ENCODE measurements around the gene OXTR. TPM values are rescaled to one million over a fixed set of nuclear protein-coding genes. Genes with fewer than 3 reads are reported as not detected.

OXTR gene
- total RNA-seq, 2 experiments from 2014 or later: 1.1 to 2.0 TPM

DNA sequence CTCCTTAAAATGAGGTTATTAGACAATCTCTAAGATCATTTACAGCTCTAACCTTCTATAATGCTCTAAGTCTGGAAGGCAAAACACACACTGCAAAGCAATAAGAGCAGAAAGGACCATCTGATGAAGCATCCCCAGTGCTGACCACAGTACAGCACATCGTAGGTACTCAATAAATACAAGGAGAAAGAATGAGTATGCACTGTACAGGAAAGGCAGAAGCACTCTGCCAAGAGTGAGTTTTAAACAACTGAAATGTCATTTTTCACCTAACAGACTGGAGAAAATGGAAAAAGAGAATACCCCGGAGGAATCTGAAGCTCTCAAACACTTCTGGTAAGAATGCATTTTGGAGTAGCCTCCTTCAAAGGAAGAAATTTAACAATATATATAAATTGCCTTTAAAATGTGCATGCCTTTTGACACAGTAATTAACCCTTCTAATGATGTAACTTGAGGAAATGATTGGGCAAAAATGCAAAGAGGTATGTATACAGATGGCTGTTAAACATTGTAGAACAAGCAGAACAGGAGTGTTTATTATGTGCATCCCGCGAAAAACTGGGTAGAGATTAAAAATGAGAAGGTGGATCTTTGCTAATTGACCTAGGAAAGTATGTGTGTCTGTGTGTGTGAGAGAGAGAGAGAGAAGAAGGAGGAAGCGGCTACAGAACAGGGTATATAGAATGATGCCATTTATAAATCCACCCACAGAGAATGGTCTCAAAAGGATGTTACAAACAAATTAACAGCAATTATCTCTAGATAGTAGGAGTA lies 8.0 kb upstream of the OXTR start:
- Mint-ChIP-seq H3K9me3 (no peaks in the 10 kb centered on the region), H3K4me1 (ENCODE audit: low read depth) (no peaks in the 10 kb centered on the region), H3K36me3 (ENCODE audit: low read depth) (no peaks in the 10 kb centered on the region), H3K27ac (no peak overlapping the region), H3K4me3 (no peak overlapping the region), H3K27me3 (peaks cover 11% of the 10 kb centered on the region)
- DNase-seq: no peak
- TF ChIP-seq, protein P1, sequence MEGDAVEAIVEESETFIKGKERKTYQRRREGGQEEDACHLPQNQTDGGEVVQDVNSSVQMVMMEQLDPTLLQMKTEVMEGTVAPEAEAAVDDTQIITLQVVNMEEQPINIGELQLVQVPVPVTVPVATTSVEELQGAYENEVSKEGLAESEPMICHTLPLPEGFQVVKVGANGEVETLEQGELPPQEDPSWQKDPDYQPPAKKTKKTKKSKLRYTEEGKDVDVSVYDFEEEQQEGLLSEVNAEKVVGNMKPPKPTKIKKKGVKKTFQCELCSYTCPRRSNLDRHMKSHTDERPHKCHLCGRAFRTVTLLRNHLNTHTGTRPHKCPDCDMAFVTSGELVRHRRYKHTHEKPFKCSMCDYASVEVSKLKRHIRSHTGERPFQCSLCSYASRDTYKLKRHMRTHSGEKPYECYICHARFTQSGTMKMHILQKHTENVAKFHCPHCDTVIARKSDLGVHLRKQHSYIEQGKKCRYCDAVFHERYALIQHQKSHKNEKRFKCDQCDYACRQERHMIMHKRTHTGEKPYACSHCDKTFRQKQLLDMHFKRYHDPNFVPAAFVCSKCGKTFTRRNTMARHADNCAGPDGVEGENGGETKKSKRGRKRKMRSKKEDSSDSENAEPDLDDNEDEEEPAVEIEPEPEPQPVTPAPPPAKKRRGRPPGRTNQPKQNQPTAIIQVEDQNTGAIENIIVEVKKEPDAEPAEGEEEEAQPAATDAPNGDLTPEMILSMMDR (IDR thresholded peaks at IDR 0.05): no peak
- intact Hi-C loops (cut with micrococcal nuclease): no loop called here
- ChIA-PET POLR2A (no interaction called here), CTCF (interaction anchor here (1.3 kb wide), 1 partner anchor 8 kb away, joined by 9 read pairs; the partner anchor contains the start of gene OXTR)
- ATAC-seq: no peak

DNA sequence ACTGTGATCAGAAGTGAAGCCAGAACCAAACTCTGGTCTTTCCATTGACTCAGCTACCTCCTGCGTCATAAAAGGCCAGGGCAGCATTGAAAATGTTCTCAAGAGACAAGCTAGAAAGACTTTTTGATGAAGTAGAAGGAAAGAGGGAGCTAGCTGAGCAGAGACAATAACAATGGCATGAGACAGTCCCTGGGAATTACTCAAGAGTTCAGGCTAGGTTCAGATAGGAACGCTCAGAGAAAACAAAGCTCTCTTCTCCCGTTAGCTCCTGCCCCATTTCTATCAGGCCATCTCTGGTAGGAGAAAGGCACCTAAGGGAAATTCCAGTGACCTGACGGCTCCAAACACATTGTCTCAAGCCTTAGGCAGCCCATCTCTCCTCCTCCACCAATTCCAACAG lies 7.0 kb upstream of the OXTR start:
- CTCF ChIA-PET: no interaction called here
- intact Hi-C loops (cut with micrococcal nuclease): no loop called here

DNA sequence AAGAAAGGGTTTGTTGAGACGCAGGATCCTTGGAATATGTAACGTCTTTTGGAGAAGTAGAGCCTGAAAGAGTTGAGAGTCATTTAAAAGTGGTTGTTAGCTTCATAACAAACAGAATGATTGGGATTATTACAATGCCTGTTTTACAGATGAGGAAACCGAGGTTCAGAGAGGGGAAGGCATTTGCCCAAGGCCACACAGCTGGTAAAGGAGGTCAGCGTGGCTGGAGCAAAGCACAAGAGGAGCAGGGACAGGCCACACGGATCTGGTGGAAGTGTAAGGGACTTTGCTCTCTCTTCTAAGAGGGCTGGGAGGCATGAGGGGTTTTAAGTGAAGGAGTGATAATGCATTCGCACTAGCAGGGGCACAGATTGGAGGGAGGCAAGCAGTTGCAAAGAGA lies 6.2 kb upstream of the OXTR start:
- ATAC-seq (no peak), DNase-seq (no peak)
- CTCF ChIA-PET: no interaction called here
- Mint-ChIP-seq H3K27me3 (peaks cover 22% of the 10 kb centered on the region), H3K27ac (no peak overlapping the region), H3K9me3 (no peaks in the 10 kb centered on the region), H3K36me3 (ENCODE audit: low read depth) (no peaks in the 10 kb centered on the region), H3K4me3 (no peak overlapping the region), H3K4me1 (ENCODE audit: low read depth) (no peaks in the 10 kb centered on the region)
- intact Hi-C loops (cut with micrococcal nuclease): no loop called here
- POLR2A ChIA-PET: no interaction called here
- TF ChIP-seq, protein P1 (IDR thresholded peaks at IDR 0.05): no peak

More for the DNA sequence above, 7.0 kb upstream of the OXTR start:
- peaks cover 14% of the 10 kb centered on the region for H3K27me3 Mint-ChIP-seq
- H3K4me1 Mint-ChIP-seq (ENCODE audit: low read depth): no peaks in the 10 kb centered on the region
- no peaks in the 10 kb centered on the region for H3K9me3 Mint-ChIP-seq
- H3K36me3 Mint-ChIP-seq (ENCODE audit: low read depth): no peaks in the 10 kb centered on the region
- H3K27ac Mint-ChIP-seq: no peak overlapping the region
- no peak for ATAC-seq
- TF ChIP-seq, protein P1 (IDR thresholded peaks at IDR 0.05): no peak
- no peak overlapping the region for H3K4me3 Mint-ChIP-seq
- POLR2A ChIA-PET: no interaction called here
- DNase-seq: no peak

DNA sequence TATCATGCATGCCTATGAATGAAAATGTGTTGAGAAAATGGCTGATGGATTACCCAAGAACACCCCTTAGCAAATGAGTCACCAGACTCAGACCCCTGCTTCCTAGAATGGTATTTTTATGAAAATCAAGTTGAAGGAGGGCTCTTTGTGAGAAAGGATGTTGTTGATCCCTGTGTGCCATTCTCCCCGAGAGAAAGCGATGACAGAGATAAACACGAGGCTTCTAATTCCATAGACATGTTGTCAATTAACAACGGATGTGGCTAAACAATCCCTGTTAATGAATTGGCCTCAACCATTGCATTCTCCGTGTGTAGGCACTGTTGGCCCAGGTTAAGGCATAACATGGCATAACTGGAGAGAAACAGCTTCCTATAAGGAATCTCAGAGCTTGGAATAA lies 5.8 kb upstream of the OXTR start:
- Mint-ChIP-seq H3K27me3 (peaks cover 27% of the 10 kb centered on the region), H3K9me3 (no peaks in the 10 kb centered on the region), H3K27ac (no peak overlapping the region), H3K36me3 (ENCODE audit: low read depth) (no peaks in the 10 kb centered on the region), H3K4me1 (ENCODE audit: low read depth) (no peaks in the 10 kb centered on the region), H3K4me3 (no peak overlapping the region)
- ChIA-PET CTCF (no interaction called here), POLR2A (no interaction called here)
- ATAC-seq (no peak), DNase-seq (no peak)
- intact Hi-C loops (cut with micrococcal nuclease): no loop called here
- TF ChIP-seq, protein P1 (IDR thresholded peaks at IDR 0.05): no peak

DNA sequence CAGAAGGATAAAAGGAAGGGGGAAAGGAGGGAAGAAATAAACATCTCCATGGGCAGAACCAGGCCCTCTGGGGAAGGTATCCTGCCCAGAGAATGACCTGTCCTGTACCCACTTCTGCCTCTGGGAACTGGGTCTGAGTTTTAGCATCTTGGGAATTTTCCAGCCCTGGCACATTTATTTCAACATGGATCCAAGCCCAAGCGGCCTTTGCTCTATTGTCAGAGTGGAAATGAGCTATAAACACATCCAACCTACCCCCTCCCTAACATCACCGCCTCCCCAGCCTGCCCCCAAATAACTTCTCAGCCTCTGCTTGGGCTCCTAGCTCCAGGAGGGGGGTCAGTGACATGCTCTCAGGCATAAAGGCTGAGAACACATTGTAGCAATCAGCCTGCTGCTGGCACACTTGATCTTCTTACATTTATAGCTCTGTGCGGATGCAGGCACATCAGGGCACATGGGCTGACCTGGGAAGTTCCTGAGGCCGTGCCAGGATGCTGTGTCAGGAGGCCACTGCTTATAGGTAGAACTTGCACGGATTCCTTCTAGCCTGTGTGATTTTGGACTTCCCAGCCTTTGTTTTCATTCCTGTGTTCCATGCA lies 4.6 kb upstream of the OXTR start:
- POLR2A ChIA-PET: no interaction called here
- CTCF ChIA-PET: no interaction called here
- Mint-ChIP-seq H3K9me3 (no peaks in the 10 kb centered on the region), H3K4me3 (no peak overlapping the region), H3K27ac (no peak overlapping the region), H3K27me3 (peaks cover 38% of the 10 kb centered on the region), H3K4me1 (ENCODE audit: low read depth) (peaks cover 6% of the 10 kb centered on the region), H3K36me3 (ENCODE audit: low read depth) (no peaks in the 10 kb centered on the region)
- ATAC-seq: no peak
- no peak for DNase-seq
- intact Hi-C loops (cut with micrococcal nuclease): no loop called here
- TF ChIP-seq, protein P1 (IDR thresholded peaks at IDR 0.05): no peak
